ENCODE results near the gene TMIGD1.

Gene TMIGD1

GRCh38 chr17:30333503-30334360 is at the start of gene TMIGD1:
Gene TMIGD1 (minus strand): TSS chr17:30334057. CDS start chr17:30332133, 1,924 bp downstream.
- no peak for DNase-seq

GRCh38 chr17:30382345-30382744 is 48.5 kb upstream of the TMIGD1 start:
- no peak for DNase-seq

- no peak for DNase-seq
Measured at GRCh38 chr17:30381340-30381659, 47.4 kb upstream of the TMIGD1 start.

- no peak for DNase-seq
Measured at GRCh38 chr17:30380643-30381339, 46.9 kb upstream of the TMIGD1 start.

- DNase-seq = no peak
Measured at GRCh38 chr17:30379903-30380381, 46.1 kb upstream of the TMIGD1 start.

- DNase-seq = no peak
Measured at GRCh38 chr17:30379303-30379902, 45.5 kb upstream of the TMIGD1 start.

- peak; percentile 79 for DNase-seq
Measured at GRCh38 chr17:30378825-30379302, 45.0 kb upstream of the TMIGD1 start, which contains the start of gene CPD. Gene CPD (plus strand): TSS chr17:30378927. CDS start chr17:30378981, 54 bp downstream.

- DNase-seq = no peak
Measured at GRCh38 chr17:30378241-30378824, 44.5 kb upstream of the TMIGD1 start.

- no peak for DNase-seq
Measured at GRCh38 chr17:30377574-30378240, 43.9 kb upstream of the TMIGD1 start.

GRCh38 chr17:30376621-30377452 is 43.0 kb upstream of the TMIGD1 start:
- DNase-seq = peak; percentile 29

- no peak for DNase-seq
Measured at GRCh38 chr17:30375661-30376060, 41.8 kb upstream of the TMIGD1 start.

GRCh38 chr17:30372755-30373154 is 38.9 kb upstream of the TMIGD1 start:
- DNase-seq = no peak

GRCh38 chr17:30369995-30370394 is 36.1 kb upstream of the TMIGD1 start:
- no peak for DNase-seq

- no peak for DNase-seq
Measured at GRCh38 chr17:30368912-30369720, 35.3 kb upstream of the TMIGD1 start.

- DNase-seq = no peak
Measured at GRCh38 chr17:30366536-30366935, 32.7 kb upstream of the TMIGD1 start.

GRCh38 chr17:30363715-30364202 is 29.9 kb upstream of the TMIGD1 start:
- no peak for DNase-seq

- DNase-seq = no peak
Measured at GRCh38 chr17:30361766-30362279, 28.0 kb upstream of the TMIGD1 start.

GRCh38 chr17:30360086-30360808 is 26.4 kb upstream of the TMIGD1 start:
- DNase-seq = no peak

- no peak for DNase-seq
Measured at GRCh38 chr17:30358055-30358760, 24.4 kb upstream of the TMIGD1 start.
